CD8-positive, alpha-beta memory T cell (primary cell): ENCODE measurements around the gene PHACTR3. TPM values are rescaled to one million over a fixed set of nuclear protein-coding genes. Genes with fewer than 3 reads are reported as not detected.

ENCODE experiments used
- CTCF ChIA-PET: fragments of 350-600 bp; sonication (Branson Sonifier 250); formaldehyde crosslinking; loops from one replicate; lab custom pipeline; 2021; ENCODE audit warnings: antibody characterized with exemption; lab: Charles Lee
- POLR2A ChIA-PET: fragments of 350-600 bp; sonication (Branson Sonifier 250); formaldehyde crosslinking; loops from one replicate; lab custom pipeline; 2021; ENCODE audit warnings: antibody characterized with exemption; lab: Charles Lee
- DNase-seq, 5 donors: peaks; one replicate each; pipeline versions ENCODE4 v3.0.0 to v3.0.0-alpha.2; 2020 to 2022; ENCODE audit warnings: mixed read lengths in 1 of 5
- H3K27ac ChIP-seq: one replicate; pipeline ENCODE4 v1.7.0; 2013; ENCODE audit warnings: low read depth, mild to moderate bottlenecking, low read length, moderate library complexity
- H3K27me3 ChIP-seq: 2 replicates; pipeline ENCODE4 v1.7.0; 2013; ENCODE audit warnings: low read length, mild to moderate bottlenecking; ENCODE audit not compliant: insufficient read depth, poor library complexity, severe bottlenecking
- H3K36me3 ChIP-seq: 2 replicates; pipeline ENCODE4 v1.7.0; 2013; ENCODE audit warnings: mild to moderate bottlenecking, low read length, moderate library complexity; ENCODE audit not compliant: insufficient read depth
- H3K4me1 ChIP-seq: 2 replicates; pipeline ENCODE4 v1.7.0; 2013; ENCODE audit warnings: mild to moderate bottlenecking, low read length, moderate library complexity; ENCODE audit not compliant: insufficient read depth
- H3K4me3 ChIP-seq: 2 replicates; pipeline ENCODE4 v1.7.0; 2013; ENCODE audit warnings: mild to moderate bottlenecking, low read length
- H3K9me3 ChIP-seq: 2 replicates; pipeline ENCODE4 v1.7.0; 2013; ENCODE audit warnings: mild to moderate bottlenecking, low read length
- H3K27ac Mint-ChIP-seq, 8 donors: one replicate each; pipeline ENCODE4 v1.8.0; 2020 to 2021; ENCODE audit warnings: mixed read lengths in 8 of 8, mild to moderate bottlenecking in 6 of 8, inconsistent platforms in 3 of 8, moderate library complexity in 3 of 8
- H3K27me3 Mint-ChIP-seq, 2 donors: one replicate each; pipeline ENCODE4 v1.8.0; 2020 to 2021; ENCODE audit warnings: mixed read lengths in 2 of 2, mild to moderate bottlenecking in 1 of 2, moderate library complexity in 1 of 2
- H3K36me3 Mint-ChIP-seq, 3 donors: one replicate each; pipeline ENCODE4 v1.8.0; 2020 to 2021; ENCODE audit warnings: mixed read lengths in 3 of 3, inconsistent platforms in 1 of 3, mild to moderate bottlenecking in 1 of 3
- H3K4me1 Mint-ChIP-seq, 3 donors: one replicate each; pipeline ENCODE4 v1.8.0; 2020 to 2021; ENCODE audit warnings: mixed read lengths in 3 of 3, inconsistent platforms in 1 of 3, mild to moderate bottlenecking in 1 of 3
- H3K4me3 Mint-ChIP-seq, 7 donors: one replicate each; pipeline ENCODE4 v1.8.0; 2020 to 2021; ENCODE audit warnings: mixed read lengths in 7 of 7, mild to moderate bottlenecking in 6 of 7, moderate library complexity in 4 of 7, inconsistent platforms in 2 of 7
- H3K9me3 Mint-ChIP-seq, 5 donors: one replicate each; pipeline ENCODE4 v1.8.0; 2020 to 2022; ENCODE audit warnings: mixed read lengths in 5 of 5, mild to moderate bottlenecking in 3 of 5, moderate library complexity in 2 of 5, inconsistent platforms in 1 of 5
- polyA plus RNA-seq: library from polyadenylated mRNA; unstranded; fragments of 300-500 nt; fragmentation: Illumina TruSeq; gene quantifications from one replicate; pipeline ENCODE4 v1.2.3, GENCODE V29; 2021
- total RNA-seq, 2 experiments: library from RNA; stranded (reverse); gene quantifications; one replicate each; pipeline ENCODE4 v1.2.3, GENCODE V29; 2021

Gene PHACTR3
- total and polyA plus RNA-seq, 3 experiments from 2014 or later, result not detected

DNA sequence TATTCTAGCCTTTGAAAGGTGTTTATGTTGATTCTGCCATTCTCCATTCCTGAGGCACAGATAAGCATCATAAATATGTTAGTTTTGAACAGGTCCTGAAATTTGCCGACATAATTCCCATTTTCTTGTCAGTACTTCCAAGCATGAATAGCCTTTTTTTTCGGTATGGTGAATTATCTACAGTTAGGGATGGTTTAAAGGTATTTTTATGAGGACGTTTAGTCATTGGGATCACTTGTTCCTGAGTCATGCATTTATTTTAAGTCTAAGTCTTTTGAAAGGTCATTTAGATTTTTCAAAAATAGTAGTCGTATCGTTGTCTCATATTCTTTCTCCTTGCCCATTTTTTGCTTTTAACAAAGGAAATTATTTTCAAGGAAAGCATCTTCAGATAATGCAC is 98.7 kb downstream of the PHACTR3 start:
- Histone ChIP-seq H3K4me1 (no peaks in the 10 kb centered on the region), H3K27ac (no peak overlapping the region), H3K9me3 (no peaks in the 10 kb centered on the region), H3K36me3 (no peaks in the 10 kb centered on the region), H3K4me3 (no peak overlapping the region), H3K27me3 (no peaks in the 10 kb centered on the region)
- Mint-ChIP-seq H3K27ac (no peak overlapping the region), H3K9me3 (peaks cover 0 to 2% (median 0%) of the 10 kb centered on the region in 5 donors), H3K4me1 (no peaks in the 10 kb centered on the region), H3K4me3 (no peak overlapping the region), H3K27me3 (peaks cover 5% of the 10 kb centered on the region in 2 donors), H3K36me3 (no peaks in the 10 kb centered on the region)
- POLR2A ChIA-PET, result no interaction called here
- no peak for DNase-seq
- CTCF ChIA-PET, result no interaction called here

DNA sequence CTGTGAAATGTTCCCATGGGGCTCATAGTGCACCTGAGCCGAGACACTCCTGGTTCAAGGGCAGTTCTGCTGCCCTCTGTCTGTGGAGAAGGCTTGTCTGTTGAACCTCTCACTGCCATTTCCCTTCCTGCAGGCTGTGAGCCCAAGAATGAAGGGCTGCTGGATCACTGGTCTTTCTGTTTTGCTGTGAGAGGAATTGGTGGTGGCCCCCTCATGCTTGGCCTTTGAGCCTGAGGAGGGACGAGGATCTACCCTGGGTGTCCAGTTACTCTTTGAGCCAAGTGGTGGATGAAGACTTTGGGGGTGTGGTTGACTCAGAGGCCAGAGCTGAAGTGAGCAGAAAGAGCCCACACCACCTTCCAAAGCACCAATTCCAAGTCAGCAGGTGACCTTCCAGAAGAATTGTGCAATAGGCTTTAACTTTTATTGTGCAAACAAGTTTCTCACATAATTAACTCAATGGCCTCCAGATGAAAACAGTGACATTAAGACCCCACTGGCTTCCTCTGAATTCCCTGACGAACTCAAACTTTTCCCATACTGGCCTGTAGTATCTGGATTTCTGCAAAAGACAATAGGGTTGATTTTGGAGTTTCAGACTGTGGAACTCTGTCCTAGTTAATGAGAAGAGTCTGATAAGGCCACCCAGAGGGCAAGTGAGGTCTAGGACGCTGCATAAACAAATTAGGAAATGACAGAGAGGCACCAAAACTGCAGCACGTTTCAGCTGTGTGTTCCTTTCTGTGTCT is 101.5 kb downstream of the PHACTR3 start:
- H3K36me3 Mint-ChIP-seq, result no peaks in the 10 kb centered on the region
- no peaks in the 10 kb centered on the region for H3K27me3 ChIP-seq
- peaks cover 0 to 2% (median 0%) of the 10 kb centered on the region in 5 donors for H3K9me3 Mint-ChIP-seq
- H3K27ac ChIP-seq, result no peak overlapping the region
- no peak overlapping the region for H3K4me3 Mint-ChIP-seq
- H3K4me1 Mint-ChIP-seq, result no peaks in the 10 kb centered on the region
- no peaks in the 10 kb centered on the region for H3K36me3 ChIP-seq
- no peak overlapping the region for H3K27ac Mint-ChIP-seq
- peaks cover 5% of the 10 kb centered on the region in 2 donors for H3K27me3 Mint-ChIP-seq
- H3K4me1 ChIP-seq, result no peaks in the 10 kb centered on the region
- ChIA-PET CTCF (no interaction called here), POLR2A (no interaction called here)
- no peak overlapping the region for H3K4me3 ChIP-seq
- no peaks in the 10 kb centered on the region for H3K9me3 ChIP-seq
- DNase-seq, result no peak

DNA sequence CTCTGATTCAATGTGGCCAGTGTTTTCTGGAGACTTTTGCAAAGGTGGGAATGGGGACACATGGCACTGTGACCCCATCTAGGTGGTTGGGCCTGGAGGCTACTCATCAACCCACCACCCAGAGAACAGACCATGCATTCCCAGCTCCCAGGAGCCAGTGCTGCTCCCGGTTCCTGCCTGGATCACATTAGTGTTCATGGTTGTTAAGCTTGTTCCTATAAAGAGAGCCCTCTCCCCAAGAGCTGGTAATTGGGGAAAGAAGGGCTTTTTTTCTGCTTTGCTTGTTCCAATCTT is 102.0 kb downstream of the PHACTR3 start:
- no peaks in the 10 kb centered on the region for H3K9me3 ChIP-seq
- H3K4me3 ChIP-seq, result no peak overlapping the region
- no peaks in the 10 kb centered on the region for H3K27me3 ChIP-seq
- no peaks in the 10 kb centered on the region for H3K36me3 ChIP-seq
- Mint-ChIP-seq H3K4me3 (no peak overlapping the region), H3K9me3 (peaks cover 0 to 2% (median 0%) of the 10 kb centered on the region in 5 donors), H3K27me3 (peaks cover 5% of the 10 kb centered on the region in 2 donors), H3K36me3 (no peaks in the 10 kb centered on the region), H3K27ac (no peak overlapping the region), H3K4me1 (no peaks in the 10 kb centered on the region)
- H3K27ac ChIP-seq, result no peak overlapping the region
- no peaks in the 10 kb centered on the region for H3K4me1 ChIP-seq
- no peak for DNase-seq
- CTCF ChIA-PET, result no interaction called here
- POLR2A ChIA-PET, result no interaction called here

DNA sequence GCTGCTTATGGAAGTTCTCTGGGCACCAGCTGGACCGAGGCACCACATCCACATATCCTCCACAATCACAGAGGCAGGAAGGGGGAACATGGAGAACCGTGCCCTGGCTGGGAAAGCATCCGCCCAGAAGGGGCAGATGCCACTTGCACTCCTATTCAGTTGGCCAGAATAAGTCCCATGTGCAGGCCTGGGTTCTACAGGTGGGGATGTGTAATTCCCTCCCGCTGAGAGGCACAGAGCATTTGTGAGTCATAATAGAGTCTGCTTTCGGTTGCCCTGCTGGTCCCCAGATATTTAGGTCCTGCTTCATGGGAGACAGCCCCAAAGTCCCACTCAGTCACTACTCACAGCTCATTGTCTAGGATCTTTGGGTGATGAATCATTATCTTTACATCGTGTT is 104.0 kb downstream of the PHACTR3 start:
- CTCF ChIA-PET, result no interaction called here

DNA sequence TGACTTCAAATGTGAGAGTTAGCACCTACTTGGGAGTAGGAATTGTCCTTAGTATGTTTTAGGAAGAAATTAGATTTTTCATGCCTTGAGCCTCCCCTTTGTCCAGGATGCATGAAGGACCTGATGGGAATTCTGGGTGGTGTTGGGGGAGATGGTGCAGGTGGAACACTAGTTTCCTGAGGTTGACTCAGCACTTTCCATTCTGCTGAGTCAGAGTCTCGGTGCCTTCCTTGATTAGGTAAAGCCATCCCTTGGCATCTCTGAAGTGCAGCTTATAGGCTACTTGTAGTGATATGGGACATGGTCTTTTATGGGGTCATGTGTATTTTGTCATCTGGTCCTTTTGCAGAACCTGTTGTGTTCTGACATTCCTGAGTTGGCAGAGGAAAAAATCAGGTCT is 105.3 kb downstream of the PHACTR3 start:
- no peak for DNase-seq
- Histone ChIP-seq H3K27me3 (no peaks in the 10 kb centered on the region), H3K27ac (no peak overlapping the region), H3K4me3 (no peak overlapping the region), H3K9me3 (no peaks in the 10 kb centered on the region), H3K36me3 (no peaks in the 10 kb centered on the region), H3K4me1 (no peaks in the 10 kb centered on the region)
- H3K4me3 Mint-ChIP-seq, result no peak overlapping the region
- H3K27me3 Mint-ChIP-seq, result peaks cover 0 to 5% of the 10 kb centered on the region in 2 donors
- CTCF ChIA-PET, result no interaction called here
- H3K4me1 Mint-ChIP-seq, result no peaks in the 10 kb centered on the region
- peaks cover 9 to 20% (median 12%) of the 10 kb centered on the region in 5 donors for H3K9me3 Mint-ChIP-seq
- H3K27ac Mint-ChIP-seq, result no peak overlapping the region
- peaks cover 0 to 2% (median 0%) of the 10 kb centered on the region in 3 donors for H3K36me3 Mint-ChIP-seq
- POLR2A ChIA-PET, result no interaction called here

More for the DNA sequence above, 104.0 kb downstream of the PHACTR3 start:
- Mint-ChIP-seq H3K27me3 (peaks cover 0 to 5% of the 10 kb centered on the region in 2 donors), H3K9me3 (peaks cover 8 to 14% (median 9%) of the 10 kb centered on the region in 5 donors), H3K27ac (no peak overlapping the region), H3K4me3 (no peak overlapping the region), H3K4me1 (no peaks in the 10 kb centered on the region), H3K36me3 (peaks cover 0 to 2% (median 0%) of the 10 kb centered on the region in 3 donors)
- Histone ChIP-seq H3K4me3 (no peak overlapping the region), H3K9me3 (no peaks in the 10 kb centered on the region), H3K4me1 (no peaks in the 10 kb centered on the region), H3K27me3 (no peaks in the 10 kb centered on the region), H3K36me3 (no peaks in the 10 kb centered on the region), H3K27ac (no peak overlapping the region)
- DNase-seq, result no peak
- POLR2A ChIA-PET, result no interaction called here

DNA sequence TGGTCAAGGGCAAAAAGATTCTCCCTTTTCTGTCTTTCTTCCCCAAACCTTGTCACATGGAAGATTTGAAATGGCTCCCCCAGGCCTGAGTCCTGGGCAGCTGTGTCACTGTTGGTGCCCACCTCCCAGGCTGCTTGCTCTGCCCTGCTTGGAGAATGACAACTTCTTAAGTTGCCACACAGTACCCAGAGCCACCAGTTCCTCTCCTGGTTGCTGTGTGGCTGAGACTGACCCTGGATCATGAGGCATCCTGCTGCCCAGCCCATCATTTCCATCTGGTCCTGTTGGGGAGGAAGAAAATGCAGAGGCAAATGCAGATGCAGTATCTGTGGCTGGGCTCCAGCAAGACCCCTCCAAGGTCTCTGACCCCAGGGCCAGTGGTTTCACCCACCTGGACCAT is 113.7 kb downstream of the PHACTR3 start:
- Mint-ChIP-seq H3K27ac (no peak overlapping the region), H3K36me3 (no peaks in the 10 kb centered on the region), H3K4me1 (no peaks in the 10 kb centered on the region), H3K4me3 (no peak overlapping the region), H3K9me3 (peaks cover 4 to 10% (median 7%) of the 10 kb centered on the region in 5 donors), H3K27me3 (peaks cover 7 to 19% of the 10 kb centered on the region in 2 donors)
- POLR2A ChIA-PET, result no interaction called here
- no peak for DNase-seq
- CTCF ChIA-PET, result no interaction called here
- Histone ChIP-seq H3K9me3 (no peaks in the 10 kb centered on the region), H3K27ac (no peak overlapping the region), H3K27me3 (no peaks in the 10 kb centered on the region), H3K4me3 (no peak overlapping the region), H3K4me1 (no peaks in the 10 kb centered on the region), H3K36me3 (no peaks in the 10 kb centered on the region)

DNA sequence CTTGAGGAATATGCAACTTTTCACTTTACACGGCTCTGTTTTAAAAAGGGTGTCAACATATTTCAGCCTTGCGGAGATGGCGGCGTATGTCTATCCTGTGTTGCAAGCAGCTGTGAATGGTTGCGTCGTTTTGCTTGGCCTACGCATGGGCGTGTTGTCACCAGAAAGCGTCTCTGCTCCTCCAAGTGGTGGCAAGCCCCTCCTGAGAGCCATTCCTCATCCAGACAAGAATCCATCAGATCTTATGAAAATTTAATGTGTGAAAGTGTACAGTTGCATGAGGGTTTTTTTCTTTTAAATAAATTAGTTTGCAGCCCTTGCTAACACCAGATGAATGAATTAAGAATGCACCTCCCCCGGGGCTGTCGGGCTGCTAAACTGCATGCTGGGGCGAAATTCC is 114.4 kb downstream of the PHACTR3 start:
- H3K4me1 ChIP-seq, result no peaks in the 10 kb centered on the region

DNA sequence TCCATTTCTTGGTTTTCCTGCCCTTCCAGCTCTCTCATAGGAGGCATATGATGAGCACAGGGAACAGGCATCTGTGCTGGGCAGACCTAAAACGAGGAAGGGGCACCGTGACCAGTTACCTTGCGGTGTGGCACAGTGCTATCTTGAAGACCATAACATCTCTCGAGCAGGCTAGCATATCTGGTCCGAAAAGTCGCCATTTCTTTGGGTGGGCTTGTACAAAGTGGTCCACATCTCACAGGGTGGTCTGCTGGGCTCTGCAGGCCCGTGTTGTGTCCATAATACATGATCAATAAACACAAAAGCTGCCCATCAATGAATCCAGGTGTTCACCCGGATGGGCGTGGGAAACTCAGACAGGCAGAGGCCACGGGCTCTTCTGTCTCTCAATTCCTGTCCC is 115.7 kb downstream of the PHACTR3 start:
- DNase-seq, result no peak
- H3K4me3 ChIP-seq, result no peak overlapping the region
- Mint-ChIP-seq H3K27me3 (peaks cover 7 to 19% of the 10 kb centered on the region in 2 donors), H3K4me3 (no peak overlapping the region), H3K9me3 (peaks cover 0 to 4% (median 0%) of the 10 kb centered on the region in 5 donors), H3K27ac (no peak overlapping the region), H3K36me3 (no peaks in the 10 kb centered on the region), H3K4me1 (no peaks in the 10 kb centered on the region)
- H3K36me3 ChIP-seq, result no peaks in the 10 kb centered on the region
- H3K4me1 ChIP-seq, result no peaks in the 10 kb centered on the region
- POLR2A ChIA-PET, result no interaction called here
- no peaks in the 10 kb centered on the region for H3K27me3 ChIP-seq
- no peak overlapping the region for H3K27ac ChIP-seq
- no peaks in the 10 kb centered on the region for H3K9me3 ChIP-seq
- CTCF ChIA-PET, result no interaction called here

More for the DNA sequence above, 114.4 kb downstream of the PHACTR3 start:
- DNase-seq, result no peak
- no peak overlapping the region for H3K4me3 ChIP-seq
- Mint-ChIP-seq H3K36me3 (no peaks in the 10 kb centered on the region), H3K4me3 (no peak overlapping the region), H3K27me3 (peaks cover 7 to 19% of the 10 kb centered on the region in 2 donors), H3K27ac (no peak overlapping the region), H3K4me1 (no peaks in the 10 kb centered on the region), H3K9me3 (peaks cover 0 to 5% (median 1%) of the 10 kb centered on the region in 5 donors)
- no peaks in the 10 kb centered on the region for H3K9me3 ChIP-seq
- H3K27me3 ChIP-seq, result no peaks in the 10 kb centered on the region
- POLR2A ChIA-PET, result no interaction called here
- no peaks in the 10 kb centered on the region for H3K36me3 ChIP-seq
- no peak overlapping the region for H3K27ac ChIP-seq
- CTCF ChIA-PET, result no interaction called here
